ENCODE measurements around the gene SNX9.

DNA sequence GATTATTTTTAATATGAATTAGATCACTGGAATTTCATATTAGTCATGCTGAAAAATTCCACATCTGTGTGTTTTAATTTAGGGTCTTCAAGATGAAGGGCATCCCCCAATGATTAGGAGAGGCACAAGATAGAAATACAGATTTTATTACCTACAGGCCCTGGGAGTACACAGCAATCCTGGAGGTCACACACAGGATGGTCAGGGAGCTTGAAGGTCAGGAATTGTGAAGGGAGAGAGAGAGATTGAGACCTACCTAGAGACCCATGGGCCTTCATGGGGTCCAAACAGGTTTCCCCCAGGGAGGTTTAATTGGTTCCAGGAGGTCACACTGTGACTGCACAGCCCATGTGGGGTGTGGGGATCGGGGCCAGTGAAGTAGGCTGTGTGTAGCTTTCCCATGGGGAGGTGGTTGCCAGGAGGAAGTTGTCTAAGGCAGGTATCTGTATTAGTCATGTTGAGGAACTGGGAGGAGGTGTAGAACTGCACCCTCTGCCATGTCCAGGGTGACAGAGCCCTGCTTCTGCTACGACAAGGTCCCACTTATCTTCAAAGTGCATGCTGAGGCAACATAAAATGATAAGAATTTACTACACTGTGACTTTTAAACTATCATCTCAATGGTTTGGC, 18.3 kb downstream of the SNX9 start:
- TF ChIP-seq, protein P1, sequence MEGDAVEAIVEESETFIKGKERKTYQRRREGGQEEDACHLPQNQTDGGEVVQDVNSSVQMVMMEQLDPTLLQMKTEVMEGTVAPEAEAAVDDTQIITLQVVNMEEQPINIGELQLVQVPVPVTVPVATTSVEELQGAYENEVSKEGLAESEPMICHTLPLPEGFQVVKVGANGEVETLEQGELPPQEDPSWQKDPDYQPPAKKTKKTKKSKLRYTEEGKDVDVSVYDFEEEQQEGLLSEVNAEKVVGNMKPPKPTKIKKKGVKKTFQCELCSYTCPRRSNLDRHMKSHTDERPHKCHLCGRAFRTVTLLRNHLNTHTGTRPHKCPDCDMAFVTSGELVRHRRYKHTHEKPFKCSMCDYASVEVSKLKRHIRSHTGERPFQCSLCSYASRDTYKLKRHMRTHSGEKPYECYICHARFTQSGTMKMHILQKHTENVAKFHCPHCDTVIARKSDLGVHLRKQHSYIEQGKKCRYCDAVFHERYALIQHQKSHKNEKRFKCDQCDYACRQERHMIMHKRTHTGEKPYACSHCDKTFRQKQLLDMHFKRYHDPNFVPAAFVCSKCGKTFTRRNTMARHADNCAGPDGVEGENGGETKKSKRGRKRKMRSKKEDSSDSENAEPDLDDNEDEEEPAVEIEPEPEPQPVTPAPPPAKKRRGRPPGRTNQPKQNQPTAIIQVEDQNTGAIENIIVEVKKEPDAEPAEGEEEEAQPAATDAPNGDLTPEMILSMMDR (conservative IDR thresholded peaks at IDR 0.05) = no peak
- TF ChIP-seq ZFX (IDR thresholded peaks at IDR 0.05) = no peak
